Heart right ventricle (tissue), 16 donors: ENCODE data around the gene MSANTD4. TPM values are rescaled to one million over a fixed set of nuclear protein-coding genes. Genes with fewer than 3 reads are reported as not detected.

Source experiments
- ATAC-seq, 8 donors: fragments of 200-7000 bp; cut with Tn5 transposase; one replicate each; pipeline ENCODE4 v1.9.1; 2020; ENCODE audit warnings: mild to moderate bottlenecking in 8 of 8, moderate library complexity in 8 of 8, moderate number of reproducible peaks in 1 of 8
- DNase-seq, 2 donors: peaks; one replicate each; pipeline ENCODE4 v3.0.0-alpha.2; 2020
- H3K27ac ChIP-seq, 10 donors: fragments of 200-600 bp; sonication (generic) in 2 of 10; one replicate each; pipeline versions ENCODE4 v1.5.0 to v1.8.0; 2020 to 2022; ENCODE audit warnings: mild to moderate bottlenecking in 3 of 10
- H3K27me3 ChIP-seq, 7 donors: fragments of 200-600 bp; one replicate each; pipeline ENCODE4 v1.8.0; 2021 to 2022; ENCODE audit warnings: mild to moderate bottlenecking in 2 of 7
- H3K36me3 ChIP-seq, 9 donors: fragments of 200-600 bp; sonication (generic) in 1 of 9; one replicate each; pipeline versions ENCODE4 v1.5.0 to v1.8.0; 2020 to 2022; ENCODE audit warnings: mild to moderate bottlenecking in 2 of 9
- H3K4me1 ChIP-seq, 9 donors: fragments of 200-600 bp; sonication (generic) in 1 of 9; one replicate each; pipeline versions ENCODE4 v1.5.0 to v1.8.0; 2020 to 2022; ENCODE audit warnings: mild to moderate bottlenecking in 4 of 9
- H3K4me3 ChIP-seq, 10 donors: fragments of 200-600 bp; sonication (generic) in 2 of 10; one replicate each; pipeline versions ENCODE4 v1.5.0 to v1.8.0; 2020 to 2022; ENCODE audit warnings: mild to moderate bottlenecking in 7 of 10, moderate library complexity in 2 of 10
- H3K9me3 ChIP-seq, 11 donors: fragments of 200-600 bp in 10 of 11; sonication (generic) in 2 of 11; one replicate each; pipeline versions ENCODE4 v1.5.0 to v1.8.0; 2013 to 2022; ENCODE audit warnings: mild to moderate bottlenecking in 2 of 11, control low read depth in 1 of 11, moderate library complexity in 1 of 11
- CTCF ChIP-seq, 9 donors: fragments of 200-600 bp; sonication (generic) in 2 of 9; IDR thresholded peaks; one replicate each; pipeline versions ENCODE4 v1.5.0 to v1.8.0; 2021 to 2022; ENCODE audit warnings: antibody characterized with exemption in 9 of 9, mild to moderate bottlenecking in 5 of 9, moderate library complexity in 1 of 9
- WGBS, 2 donors: extraction: QIAGEN DNeasy Blood & Tissue Kit; methylation state at CpG; one replicate each; pipeline ENCODE4 v1.1.7; 2013; ENCODE audit warnings: inconsistent platforms in 1 of 2; 5-methylcytosine and 5-hydroxymethylcytosine counted together
- intact Hi-C, 10 donors: fragments of 100-400 bp; cut with DNase I; formaldehyde crosslinking; loops; one replicate each; pipeline versions ENCODE4 v1.11.1 to v1.14.2; 2022
- long read RNA-seq, 3 donors: library from polyadenylated mRNA; unstranded; transcript quantifications; one replicate each; pipeline ENCODE4 v2.0.0, GENCODE V29; 2020 to 2021
- polyA plus RNA-seq, 2 donors: library from polyadenylated mRNA; stranded (reverse); fragments of 200-250 nt; gene quantifications; one replicate each; pipeline ENCODE4 v1.2.3, GENCODE V29; 2013
- total RNA-seq, 10 donors: library from RNA; stranded (reverse); fragmentation: NEBNext Ultra II Directional in 3 of 10; extraction: Animal tissue kit (Norgen Biotek cat#: 25700) in 3 of 10; gene quantifications; one replicate each; pipeline versions ENCODE4 v1.2.1 to v1.2.4, GENCODE V29; 2021 to 2023
- donor health status: Arrhythmogenic right ventricular cardiomyopathy.
- donor health status: ischemic (EF 13 %, LVEDD 7.1; RV severe dilation, severe dysfunction).
- donor health status: healthy with polysubstance abuse.
- donor health status: DM: no; HTN: yes; CAD: no.
- donor health status: DM: no; HTN: no; CAD: no.
- donor health status: ischemic (EF 25% LVEDD 6.9; RV normal size, moderate dysfunction).
- donor health status: ischemic (EF 25% LVEDD 5.7; RV mildly dilated, moderate dysfunction).
- donor health status: healthy.
- donor health status: DM: yes; HTN: yes; CAD: no.
- donor health status: Ischemic cardiomyopathy.
- donor health status: ischemic (EF 35%, LVEDD 5.7; RV mildly dilated, moderate dysfunction).
- donor health status: nonischemic (EF 11% LVEDD 7.7; RV severe dilation, severe dysfunction).
- donor health status: DM: yes; HTN: yes; CAD: no.
- donor health status: PGD.
- donor health status: ischemic (EF 29% LVEDD 5.4; RV normal size, mild dysfunction).
- donor health status: nonischemic (EF 23%, LVEDD 6.1; RV moderate dilation, normal function).

The MSANTD4 gene
- total RNA-seq (10 to 100 TPM; 16.4 to 30.5 (median 22.5) TPM), polyA plus RNA-seq (10 to 100 TPM in 1 of 2 donors, 1 to 10 TPM in 1; 7.7 to 11.0 TPM)
- long read RNA-seq, donor 1, full-length matches to known transcripts: 23 of 48 reads
- long read RNA-seq, donor 1, partial matches to known transcripts: 7 of 48 reads
- long read RNA-seq, donor 1, other reads (novel, unspliced or antisense): 18 of 48 reads
- long read RNA-seq, donor 2, full-length matches to known transcripts: 30 of 54 reads
- long read RNA-seq, donor 2, partial matches to known transcripts: 7 of 54 reads
- long read RNA-seq, donor 2, other reads (novel, unspliced or antisense): 17 of 54 reads
- long read RNA-seq, donor 3, full-length matches to known transcripts: 40 of 63 reads
- long read RNA-seq, donor 3, partial matches to known transcripts: 13 of 63 reads
- long read RNA-seq, donor 3, other reads (novel, unspliced or antisense): 10 of 63 reads

DNA sequence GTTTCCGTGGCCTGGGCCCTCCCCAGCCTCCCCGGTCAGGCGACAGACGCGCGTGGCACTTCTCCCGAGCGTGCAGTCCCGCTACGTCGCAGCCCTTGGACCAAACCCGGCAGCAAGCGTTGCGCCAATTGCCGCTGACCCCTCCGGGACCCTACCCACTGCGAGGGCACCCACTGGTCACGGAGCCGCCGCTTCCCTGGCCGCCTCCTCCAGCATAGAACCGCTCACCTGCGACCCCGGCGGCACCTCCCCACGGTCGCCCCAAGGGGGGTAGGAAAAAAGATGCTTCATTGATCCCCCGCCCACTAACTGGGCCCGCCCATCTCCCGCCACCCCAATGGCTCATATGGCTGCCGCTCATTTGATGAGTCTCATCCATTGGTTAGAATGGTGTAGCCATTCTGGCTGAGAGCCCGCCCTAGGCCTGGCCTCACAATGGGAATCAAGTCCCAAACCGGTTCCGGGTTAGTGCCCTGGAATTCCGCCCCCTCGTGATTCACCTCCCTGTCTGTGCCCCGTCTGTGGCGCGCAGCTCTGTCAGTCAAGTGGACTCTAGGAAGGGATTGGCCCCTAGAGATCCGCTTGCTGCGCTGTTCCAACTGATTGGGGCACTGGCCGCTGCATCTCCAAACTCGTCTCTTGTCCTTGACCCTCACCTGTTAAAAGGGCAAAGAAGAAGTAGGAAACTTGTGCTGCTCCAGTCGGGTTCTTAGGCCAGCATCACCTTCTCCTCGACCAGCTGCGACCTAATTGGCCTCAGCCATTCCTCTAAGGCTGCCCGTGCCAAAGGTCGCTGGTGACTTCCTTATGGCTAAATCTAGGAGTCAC lies at the start of gene MSANTD4:
TSS of gene MSANTD4 (minus strand) at position 274 of the 828 bp plus-strand sequence. CDS start 11,323 bp downstream, outside the sequence.
- Histone ChIP-seq H3K27ac (peak within 1 kb of the TSS; percentile 53 to 87 (median 84)), H3K9me3 (peaks cover 0 to 4% (median 0%) of the 10 kb centered on the region in 11 donors), H3K4me3 (peak within 1 kb of the TSS; percentile 71 to 95 (median 81)), H3K4me1 (peaks cover 4 to 46% (median 31%) of the 10 kb centered on the region in 9 donors), H3K36me3 (no peaks in the 10 kb centered on the region), H3K27me3 (peaks cover 0 to 6% (median 0%) of the 10 kb centered on the region in 7 donors)
- intact Hi-C loops: loop anchor here in 8 of 10 donors (1.0 to 5.0 kb wide), 3 partner anchors 55 kb away; partner anchors contain the start of genes AASDHPPT (in 8 of the 8) and KBTBD3 (in 8 of the 8)
- ATAC-seq (peak; percentile 98 to 100 (median 99)), DNase-seq (peak; percentile 98 to 100)
- TF ChIP-seq CTCF (IDR thresholded peaks at IDR 0.05): peak in 1 of 9 donors; percentile 24
- WGBS, 2 donors: 1% methylated on average over 48 of the region's 48 CpGs

- ATAC-seq (no peak), DNase-seq (no peak)
- no peak for TF ChIP-seq CTCF (IDR thresholded peaks at IDR 0.05)
- Histone ChIP-seq H3K36me3 (peaks cover 0 to 21% (median 0%) of the 10 kb centered on the region in 9 donors), H3K9me3 (no peaks in the 10 kb centered on the region), H3K4me1 (peaks cover 0 to 8% (median under 1%) of the 10 kb centered on the region in 9 donors), H3K27me3 (no peaks in the 10 kb centered on the region), H3K4me3 (no peak overlapping the region), H3K27ac (no peak overlapping the region)
- WGBS, 2 donors: 89 to 93% methylated on average over 3 of the region's 3 CpGs
- intact Hi-C loops: no loop called here
Measured at GRCh38 chr11:106070606-106071005, 48.6 kb upstream of the MSANTD4 start.

GRCh38 chr11:106063009-106063408 lies 41.0 kb upstream of the MSANTD4 start:
- no peak overlapping the region for H3K4me3 ChIP-seq
- H3K36me3 ChIP-seq: peaks cover 0 to 9% (median 0%) of the 10 kb centered on the region in 9 donors
- intact Hi-C loops: no loop called here
- no peak overlapping the region for H3K27ac ChIP-seq
- DNase-seq (no peak), ATAC-seq (no peak)
- H3K9me3 ChIP-seq: no peaks in the 10 kb centered on the region
- H3K4me1 ChIP-seq: no peaks in the 10 kb centered on the region
- no peaks in the 10 kb centered on the region for H3K27me3 ChIP-seq
- TF ChIP-seq CTCF (IDR thresholded peaks at IDR 0.05): no peak
